Measurements from ENCODE around the gene GSTM3.

- TF ChIP-seq EZH2 (IDR thresholded peaks at IDR 0.05; ENCODE audit: borderline replicate concordance), result no peak
- no peak for TF ChIP-seq CTCF (IDR thresholded peaks at IDR 0.05; ENCODE audit: poor library complexity)
Observed at GRCh38 chr1:109726007-109726406, 14.8 kb downstream of the GSTM3 start.
